Neural progenitor cell (in vitro differentiated cells): ENCODE results near the gene GPR141. TPM values are rescaled to one million over a fixed set of nuclear protein-coding genes. Genes with fewer than 3 reads are reported as not detected.

Experiments used
- DNase-seq: peaks from one replicate; pipeline ENCODE4 v3.0.0-alpha.2; 2016; ENCODE audit warnings: low spot score
- H2AFZ ChIP-seq: fragments of 200-600 bp; sonication (generic); replicated peaks from 2 replicates; pipeline ENCODE4 v1.6.1; 2016; ENCODE audit warnings: antibody characterized with exemption
- H3F3A ChIP-seq: fragments of 200-600 bp; sonication (generic); 2 replicates; pipeline ENCODE4 v1.6.1; 2016; ENCODE audit warnings: antibody characterized with exemption, low read depth
- H3K27ac ChIP-seq: fragments of 200-600 bp; sonication (generic); 2 replicates; pipeline ENCODE4 v1.5.1; 2016; ENCODE audit warnings: mild to moderate bottlenecking
- H3K27me3 ChIP-seq: fragments of 200-600 bp; sonication (generic); 2 replicates; pipeline ENCODE4 v1.6.1; 2016; ENCODE audit warnings: mild to moderate bottlenecking, moderate library complexity
- H3K36me3 ChIP-seq: fragments of 200-600 bp; sonication (generic); 2 replicates; pipeline ENCODE4 v1.5.1; 2016
- H3K4me1 ChIP-seq: fragments of 200-600 bp; sonication (generic); 2 replicates; pipeline ENCODE4 v1.6.1; 2016; ENCODE audit warnings: mixed run types
- H3K4me2 ChIP-seq: fragments of 200-600 bp; sonication (generic); 2 replicates; pipeline ENCODE4 v1.6.1; 2016
- H3K4me3 ChIP-seq: fragments of 200-600 bp; sonication (generic); 2 replicates; pipeline ENCODE4 v1.5.1; 2016
- H3K79me2 ChIP-seq: fragments of 200-600 bp; sonication (generic); 2 replicates; pipeline ENCODE4 v1.6.1; 2016; ENCODE audit warnings: low read depth
- H3K9ac ChIP-seq: fragments of 200-600 bp; sonication (generic); 2 replicates; pipeline ENCODE4 v1.6.1; 2016
- H3K9me3 ChIP-seq: fragments of 200-600 bp; sonication (generic); 2 replicates; pipeline ENCODE4 v1.5.1; 2016; ENCODE audit warnings: low read depth
- H4K20me1 ChIP-seq: fragments of 200-600 bp; sonication (generic); 2 replicates; pipeline ENCODE4 v1.6.1; 2016; ENCODE audit warnings: low read depth
- H3K27ac Mint-ChIP-seq: 3 replicates; pipeline ENCODE4 v1.8.0; 2021; ENCODE audit warnings: mixed read lengths
- H3K27me3 Mint-ChIP-seq: 2 replicates; pipeline ENCODE4 v1.8.0; 2022; ENCODE audit warnings: low read depth, mild to moderate bottlenecking, inconsistent platforms, moderate library complexity, mixed read lengths; ENCODE audit not compliant: insufficient read depth
- H3K36me3 Mint-ChIP-seq: 3 replicates; pipeline ENCODE4 v1.8.0; 2021; ENCODE audit warnings: mixed read lengths
- H3K4me1 Mint-ChIP-seq: 3 replicates; pipeline ENCODE4 v1.8.0; 2021; ENCODE audit warnings: mixed read lengths
- H3K4me3 Mint-ChIP-seq: 3 replicates; pipeline ENCODE4 v1.8.0; 2021; ENCODE audit warnings: mild to moderate bottlenecking, moderate library complexity, mixed read lengths
- H3K9me3 Mint-ChIP-seq: 3 replicates; pipeline ENCODE4 v1.8.0; 2020; ENCODE audit warnings: mixed read lengths
- EZH2 ChIP-seq: fragments of 200-600 bp; sonication (generic); IDR thresholded peaks from 2 replicates; pipeline ENCODE4 v1.6.1; 2017; ENCODE audit warnings: antibody characterized with exemption, mild to moderate bottlenecking, moderate library complexity
- EZH2phosphoT487 ChIP-seq: fragments of 200-600 bp; sonication (generic); IDR thresholded peaks from 2 replicates; pipeline ENCODE4 v1.6.1; 2017; ENCODE audit warnings: antibody characterized with exemption
- total RNA-seq: library from RNA; depleted of rRNA; stranded (reverse); fragments of >200 nt; gene quantifications from 2 replicates; pipeline ENCODE4 v1.2.3, GENCODE V29; 2015; ENCODE audit warnings: low replicate concordance
- TF ChIP-seq, protein P1 (sequence below): fragments of 200-600 bp; sonication (generic); IDR thresholded peaks from 2 replicates; pipeline ENCODE4 v1.5.1; 2017; ENCODE audit warnings: antibody characterized with exemption, mild to moderate bottlenecking

Gene GPR141
- total RNA-seq, 1 donor from 2014 or later = 2.6 TPM

DNA sequence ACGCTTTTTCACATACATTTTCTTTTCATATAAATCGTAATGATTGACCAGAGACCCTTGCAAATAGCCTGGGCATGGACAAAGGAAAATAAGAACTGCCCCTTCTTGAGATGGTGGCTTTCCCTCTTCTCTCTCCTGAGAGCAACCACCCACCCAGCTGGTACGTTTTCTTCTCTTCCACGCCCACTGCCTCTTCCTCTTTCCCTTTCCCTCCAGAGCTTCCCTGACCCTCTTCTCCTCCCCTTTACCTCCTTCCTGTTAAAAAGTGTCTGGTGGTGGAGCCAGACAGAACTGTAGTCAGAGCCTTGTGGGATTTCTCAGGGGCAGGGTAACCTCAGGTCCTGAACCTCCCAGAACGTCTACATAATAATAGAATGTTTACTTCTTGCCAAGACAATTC lies 23.2 kb downstream of the GPR141 start:
- H4K20me1 ChIP-seq = no peaks in the 10 kb centered on the region
- H3K4me3 ChIP-seq = no peak overlapping the region
- no peak overlapping the region for H3K27ac ChIP-seq
- H3K27me3 Mint-ChIP-seq = no peaks in the 10 kb centered on the region
- TF ChIP-seq, protein P1, sequence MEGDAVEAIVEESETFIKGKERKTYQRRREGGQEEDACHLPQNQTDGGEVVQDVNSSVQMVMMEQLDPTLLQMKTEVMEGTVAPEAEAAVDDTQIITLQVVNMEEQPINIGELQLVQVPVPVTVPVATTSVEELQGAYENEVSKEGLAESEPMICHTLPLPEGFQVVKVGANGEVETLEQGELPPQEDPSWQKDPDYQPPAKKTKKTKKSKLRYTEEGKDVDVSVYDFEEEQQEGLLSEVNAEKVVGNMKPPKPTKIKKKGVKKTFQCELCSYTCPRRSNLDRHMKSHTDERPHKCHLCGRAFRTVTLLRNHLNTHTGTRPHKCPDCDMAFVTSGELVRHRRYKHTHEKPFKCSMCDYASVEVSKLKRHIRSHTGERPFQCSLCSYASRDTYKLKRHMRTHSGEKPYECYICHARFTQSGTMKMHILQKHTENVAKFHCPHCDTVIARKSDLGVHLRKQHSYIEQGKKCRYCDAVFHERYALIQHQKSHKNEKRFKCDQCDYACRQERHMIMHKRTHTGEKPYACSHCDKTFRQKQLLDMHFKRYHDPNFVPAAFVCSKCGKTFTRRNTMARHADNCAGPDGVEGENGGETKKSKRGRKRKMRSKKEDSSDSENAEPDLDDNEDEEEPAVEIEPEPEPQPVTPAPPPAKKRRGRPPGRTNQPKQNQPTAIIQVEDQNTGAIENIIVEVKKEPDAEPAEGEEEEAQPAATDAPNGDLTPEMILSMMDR = no peak
- TF ChIP-seq EZH2 (no peak), EZH2phosphoT487 (no peak)
- no peaks in the 10 kb centered on the region for H3K79me2 ChIP-seq
- H3K9me3 ChIP-seq = no peaks in the 10 kb centered on the region
- no peaks in the 10 kb centered on the region for H3K9me3 Mint-ChIP-seq
- DNase-seq = no peak
- H3K27me3 ChIP-seq = no peaks in the 10 kb centered on the region
- H2AFZ ChIP-seq = no peak overlapping the region
- H3K4me1 ChIP-seq = peaks cover 6% of the 10 kb centered on the region
- H3F3A ChIP-seq = peaks cover 5% of the 10 kb centered on the region
- no peak overlapping the region for H3K27ac Mint-ChIP-seq
- no peak overlapping the region for H3K4me2 ChIP-seq
- H3K9ac ChIP-seq = no peak overlapping the region
- no peak overlapping the region for H3K4me3 Mint-ChIP-seq
- no peaks in the 10 kb centered on the region for H3K36me3 Mint-ChIP-seq
- no peaks in the 10 kb centered on the region for H3K36me3 ChIP-seq
- no peaks in the 10 kb centered on the region for H3K4me1 Mint-ChIP-seq

DNA sequence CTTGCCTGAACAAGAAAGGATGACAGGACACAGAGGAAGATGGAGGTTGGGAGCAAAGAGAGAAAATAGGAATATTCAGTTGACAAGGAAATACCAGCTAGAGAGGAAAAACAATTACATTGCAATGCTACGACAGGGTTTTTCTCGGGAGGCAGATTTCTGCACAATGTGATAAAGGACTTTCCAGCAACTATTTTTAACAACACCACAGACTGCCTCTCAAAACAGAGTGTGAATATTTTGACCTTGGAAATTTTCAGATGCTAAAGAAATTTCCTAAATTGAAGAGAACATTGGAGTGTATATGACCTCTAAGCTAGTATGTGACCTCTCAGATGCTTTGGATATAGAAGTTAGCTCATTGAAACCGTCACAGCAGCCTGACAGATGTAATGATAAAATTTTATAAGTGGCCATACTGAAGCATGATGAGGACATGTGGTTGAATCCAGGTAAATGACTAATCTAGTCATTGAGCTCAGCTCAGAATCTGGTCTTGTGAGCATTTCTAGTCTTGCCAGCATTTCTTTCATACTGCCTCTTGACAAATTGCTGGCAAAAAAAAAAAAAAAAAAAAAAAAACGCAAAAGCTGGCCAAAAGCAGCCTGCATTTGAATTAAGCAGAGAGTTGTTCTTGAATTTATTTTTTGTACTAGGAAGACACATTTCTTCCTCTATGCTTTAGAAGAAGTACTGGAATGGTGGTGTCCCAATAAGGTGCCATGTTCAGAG lies 24.4 kb downstream of the GPR141 start:
- Mint-ChIP-seq H3K27ac (no peak overlapping the region), H3K27me3 (no peaks in the 10 kb centered on the region), H3K36me3 (no peaks in the 10 kb centered on the region), H3K4me1 (no peaks in the 10 kb centered on the region), H3K4me3 (no peak overlapping the region), H3K9me3 (no peaks in the 10 kb centered on the region)
- Histone ChIP-seq H3K9ac (no peak overlapping the region), H4K20me1 (no peaks in the 10 kb centered on the region), H3K27ac (no peak overlapping the region), H3K4me2 (no peak overlapping the region), H3K79me2 (no peaks in the 10 kb centered on the region), H3K36me3 (no peaks in the 10 kb centered on the region), H3K4me3 (no peak overlapping the region), H3F3A (peaks cover 5% of the 10 kb centered on the region), H2AFZ (no peak overlapping the region), H3K4me1 (peaks cover 6% of the 10 kb centered on the region), H3K9me3 (no peaks in the 10 kb centered on the region), H3K27me3 (no peaks in the 10 kb centered on the region)
- TF ChIP-seq EZH2 (no peak), EZH2phosphoT487 (no peak)
- TF ChIP-seq, protein P1 = no peak
- no peak for DNase-seq

DNA sequence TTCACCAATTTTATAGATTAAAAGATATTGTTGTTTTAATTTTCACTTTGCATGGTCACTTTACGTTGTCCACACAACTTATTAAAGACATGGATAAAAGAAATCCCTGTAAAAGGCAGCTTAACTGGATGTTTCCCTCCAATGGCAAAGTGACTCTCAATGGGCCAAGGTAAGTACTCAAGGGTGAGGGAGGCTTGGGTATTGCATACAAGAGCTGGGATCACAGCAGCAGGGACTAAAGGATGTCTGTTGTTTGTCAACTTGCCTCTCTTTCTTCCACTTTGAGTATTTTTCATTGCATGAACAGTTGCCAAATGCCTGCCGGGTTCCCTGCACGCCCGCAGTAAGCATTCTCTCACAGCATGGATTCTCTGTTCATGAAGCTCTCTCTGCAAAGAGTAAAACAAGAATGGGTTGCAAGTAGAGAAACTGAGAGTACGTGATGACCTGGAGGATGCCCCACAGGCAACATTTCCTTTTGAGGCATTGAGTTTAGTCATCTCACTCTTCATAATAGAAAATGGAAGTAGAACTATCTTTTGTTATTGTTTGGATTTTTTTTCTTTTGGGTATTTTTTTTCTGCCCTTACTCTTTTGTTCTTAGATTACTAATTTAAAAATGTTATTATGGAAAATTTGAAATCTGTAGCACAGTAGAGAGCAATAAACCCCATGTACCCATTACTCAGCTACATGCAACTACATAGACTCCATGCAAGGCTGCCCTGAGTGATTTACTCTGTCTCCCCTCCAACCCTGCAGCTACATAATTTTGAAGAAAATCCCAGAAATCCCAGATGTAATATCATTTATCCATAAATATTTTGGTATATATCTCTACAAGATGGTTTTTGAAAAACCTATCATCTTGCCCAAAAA lies 26.3 kb downstream of the GPR141 start:
- H3K9me3 Mint-ChIP-seq = no peaks in the 10 kb centered on the region
- no peaks in the 10 kb centered on the region for H3K27me3 Mint-ChIP-seq
- no peaks in the 10 kb centered on the region for H3K9me3 ChIP-seq
- no peaks in the 10 kb centered on the region for H3K27me3 ChIP-seq
- H3K36me3 ChIP-seq = no peaks in the 10 kb centered on the region
- no peaks in the 10 kb centered on the region for H3K4me1 Mint-ChIP-seq
- no peaks in the 10 kb centered on the region for H3K36me3 Mint-ChIP-seq
- no peaks in the 10 kb centered on the region for H3F3A ChIP-seq
- H2AFZ ChIP-seq = no peak overlapping the region
- H3K4me1 ChIP-seq = peaks cover 6% of the 10 kb centered on the region
- no peak overlapping the region for H3K9ac ChIP-seq
- H3K27ac ChIP-seq = no peak overlapping the region
- H3K27ac Mint-ChIP-seq = no peak overlapping the region
- DNase-seq = no peak
- H3K79me2 ChIP-seq = no peaks in the 10 kb centered on the region
- H3K4me3 ChIP-seq = no peak overlapping the region
- TF ChIP-seq, protein P1 = no peak
- TF ChIP-seq EZH2 (no peak), EZH2phosphoT487 (no peak)
- no peak overlapping the region for H3K4me2 ChIP-seq
- no peak overlapping the region for H3K4me3 Mint-ChIP-seq
- H4K20me1 ChIP-seq = no peaks in the 10 kb centered on the region
